PFSK-1 (cell line): ENCODE data around the gene MAP4.

Source experiments
- FOXP2 ChIP-seq: optimal IDR thresholded peaks from 2 replicates; pipeline ENCODE3; 2011; ENCODE audit warnings: borderline replicate concordance, control low read depth, inconsistent platforms; ENCODE audit not compliant: insufficient read depth; ENCODE audit errors: extremely low read length, extremely low read depth
- POLR2AphosphoS5 ChIP-seq: IDR thresholded peaks from 2 replicates; pipeline ENCODE4 v1.6.1; 2012; ENCODE audit warnings: low read depth, mild to moderate bottlenecking, control low read depth, low read length, moderate library complexity
- SIN3A ChIP-seq: IDR thresholded peaks from 2 replicates; pipeline ENCODE4 v1.6.1; 2012; ENCODE audit warnings: mild to moderate bottlenecking, low read length, moderate library complexity, borderline replicate concordance; ENCODE audit not compliant: insufficient read depth
- TAF1 ChIP-seq: IDR thresholded peaks from 2 replicates; pipeline ENCODE4 v1.6.1; 2012; ENCODE audit warnings: low read length, control low read depth, borderline replicate concordance; ENCODE audit not compliant: insufficient read depth
- TF ChIP-seq, protein P1 (sequence below), 2 experiments: IDR thresholded peaks; 2 replicates each; pipeline versions ENCODE4 v1.6.1 to v1.8.0; 2011 to 2012; ENCODE audit warnings: low read depth in 2 of 2, low read length in 2 of 2, control low read depth in 1 of 2, inconsistent platforms in 1 of 2, mild to moderate bottlenecking in 1 of 2, moderate library complexity in 1 of 2; ENCODE audit not compliant: insufficient read depth in 1 of 2

Gene MAP4

DNA sequence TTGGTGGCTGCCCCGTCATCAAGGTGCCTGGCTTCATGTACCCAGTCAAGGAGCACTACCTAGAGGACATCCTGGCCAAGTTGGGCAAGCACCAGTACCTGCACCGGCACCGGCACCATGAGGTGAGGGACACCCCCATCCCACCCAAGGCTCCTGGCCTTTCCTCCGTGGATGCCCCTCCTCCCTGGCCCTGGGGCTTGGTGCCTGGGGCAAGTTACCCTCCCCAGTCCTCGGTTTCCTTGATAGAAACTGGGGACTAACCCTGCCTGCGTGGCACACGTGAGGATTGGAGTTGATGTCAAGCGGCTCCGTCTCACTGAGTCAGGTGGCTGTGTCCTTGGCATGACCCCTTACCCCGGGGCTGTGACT lies 169.4 kb downstream of the MAP4 start:
- no peak for TF ChIP-seq SIN3A

DNA sequence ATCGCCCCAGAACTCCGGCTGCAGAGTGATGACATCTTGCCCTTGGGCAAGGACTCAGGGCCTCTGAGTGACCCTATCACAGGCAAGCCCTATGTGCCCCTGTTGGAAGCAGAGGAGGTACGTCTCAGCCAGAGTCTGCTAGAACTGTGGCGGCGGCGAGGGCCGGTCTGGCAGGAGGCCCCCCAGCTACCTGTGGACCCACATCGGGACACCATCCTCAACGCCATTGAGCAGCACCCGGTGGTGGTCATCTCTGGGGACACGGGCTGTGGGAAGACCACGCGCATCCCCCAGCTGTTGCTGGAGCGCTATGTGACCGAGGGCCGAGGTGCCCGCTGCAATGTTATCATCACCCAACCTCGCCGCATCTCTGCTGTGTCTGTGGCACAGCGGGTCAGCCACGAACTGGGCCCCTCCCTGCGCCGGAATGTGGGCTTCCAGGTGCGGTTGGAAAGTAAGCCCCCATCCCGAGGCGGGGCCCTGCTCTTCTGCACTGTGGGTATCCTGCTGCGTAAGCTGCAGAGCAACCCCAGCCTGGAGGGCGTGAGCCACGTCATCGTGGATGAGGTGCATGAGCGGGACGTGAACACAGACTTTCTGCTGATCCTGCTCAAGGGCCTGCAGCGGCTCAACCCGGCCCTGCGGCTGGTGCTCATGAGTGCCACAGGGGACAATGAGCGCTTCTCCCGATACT lies 169.9 kb downstream of the MAP4 start:
- TF ChIP-seq POLR2AphosphoS5 (no peak), SIN3A (no peak), FOXP2 (no peak), TAF1 (no peak)
- TF ChIP-seq, protein P1, sequence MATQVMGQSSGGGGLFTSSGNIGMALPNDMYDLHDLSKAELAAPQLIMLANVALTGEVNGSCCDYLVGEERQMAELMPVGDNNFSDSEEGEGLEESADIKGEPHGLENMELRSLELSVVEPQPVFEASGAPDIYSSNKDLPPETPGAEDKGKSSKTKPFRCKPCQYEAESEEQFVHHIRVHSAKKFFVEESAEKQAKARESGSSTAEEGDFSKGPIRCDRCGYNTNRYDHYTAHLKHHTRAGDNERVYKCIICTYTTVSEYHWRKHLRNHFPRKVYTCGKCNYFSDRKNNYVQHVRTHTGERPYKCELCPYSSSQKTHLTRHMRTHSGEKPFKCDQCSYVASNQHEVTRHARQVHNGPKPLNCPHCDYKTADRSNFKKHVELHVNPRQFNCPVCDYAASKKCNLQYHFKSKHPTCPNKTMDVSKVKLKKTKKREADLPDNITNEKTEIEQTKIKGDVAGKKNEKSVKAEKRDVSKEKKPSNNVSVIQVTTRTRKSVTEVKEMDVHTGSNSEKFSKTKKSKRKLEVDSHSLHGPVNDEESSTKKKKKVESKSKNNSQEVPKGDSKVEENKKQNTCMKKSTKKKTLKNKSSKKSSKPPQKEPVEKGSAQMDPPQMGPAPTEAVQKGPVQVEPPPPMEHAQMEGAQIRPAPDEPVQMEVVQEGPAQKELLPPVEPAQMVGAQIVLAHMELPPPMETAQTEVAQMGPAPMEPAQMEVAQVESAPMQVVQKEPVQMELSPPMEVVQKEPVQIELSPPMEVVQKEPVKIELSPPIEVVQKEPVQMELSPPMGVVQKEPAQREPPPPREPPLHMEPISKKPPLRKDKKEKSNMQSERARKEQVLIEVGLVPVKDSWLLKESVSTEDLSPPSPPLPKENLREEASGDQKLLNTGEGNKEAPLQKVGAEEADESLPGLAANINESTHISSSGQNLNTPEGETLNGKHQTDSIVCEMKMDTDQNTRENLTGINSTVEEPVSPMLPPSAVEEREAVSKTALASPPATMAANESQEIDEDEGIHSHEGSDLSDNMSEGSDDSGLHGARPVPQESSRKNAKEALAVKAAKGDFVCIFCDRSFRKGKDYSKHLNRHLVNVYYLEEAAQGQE (IDR thresholded peaks at IDR 0.05; ENCODE audit: insufficient read depth in 1 of 2, low read depth in 2 of 2, low read length in 2 of 2) = no peak

- TF ChIP-seq, protein P1 (IDR thresholded peaks at IDR 0.05; ENCODE audit: insufficient read depth in 1 of 2, low read depth in 2 of 2, low read length in 2 of 2) = no peak
Measured at GRCh38 chr3:47841786-47842349, 174.3 kb downstream of the MAP4 start.

DNA sequence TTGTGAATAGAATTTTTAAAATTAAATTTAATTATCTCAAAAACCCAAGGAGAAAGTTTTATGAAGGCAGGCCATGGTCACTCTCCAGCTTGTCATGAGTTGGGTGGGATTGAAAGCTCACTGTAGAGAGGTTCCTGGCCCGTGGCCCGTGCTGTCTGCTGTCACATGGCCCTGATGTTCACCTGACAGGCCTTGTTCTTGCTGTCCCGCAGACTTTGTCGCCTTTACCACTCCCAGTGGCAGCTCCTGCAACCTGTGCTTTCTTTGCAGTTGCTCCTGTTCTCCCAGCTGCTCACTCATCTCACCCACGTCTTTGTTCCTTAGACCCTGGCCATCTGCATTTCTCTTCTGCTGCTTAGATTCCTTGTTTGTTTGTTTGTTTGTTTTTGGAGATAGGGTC lies 177.7 kb downstream of the MAP4 start:
- TF ChIP-seq FOXP2 (no peak), SIN3A (no peak), TAF1 (no peak), POLR2AphosphoS5 (no peak)
- TF ChIP-seq, protein P1 (IDR thresholded peaks at IDR 0.05; ENCODE audit: insufficient read depth in 1 of 2, low read depth in 2 of 2, low read length in 2 of 2) = no peak

DNA sequence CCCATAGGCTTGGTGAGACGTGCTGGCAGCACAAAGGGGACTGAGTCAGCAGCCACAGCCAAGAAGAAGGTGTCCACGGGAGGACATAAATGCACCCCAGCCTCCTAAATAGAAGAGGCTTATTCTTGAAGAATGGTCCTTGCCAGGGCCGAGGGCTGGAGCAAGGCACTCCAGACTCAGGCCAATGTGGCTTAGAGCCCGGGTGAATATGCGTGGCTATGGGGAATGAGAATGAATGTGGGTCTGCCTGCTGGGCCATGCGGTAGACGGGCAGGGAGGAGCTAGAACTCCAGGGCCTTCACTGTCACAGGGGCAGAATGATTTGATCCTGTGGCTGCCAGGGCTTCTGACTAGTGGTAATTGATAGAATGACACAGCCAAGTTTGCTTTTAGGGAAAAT lies 179.2 kb downstream of the MAP4 start:
- TF ChIP-seq, protein P1 (IDR thresholded peaks at IDR 0.05; ENCODE audit: insufficient read depth in 1 of 2, low read depth in 2 of 2, low read length in 2 of 2) = no peak
- TF ChIP-seq FOXP2 (no peak), TAF1 (no peak), POLR2AphosphoS5 (no peak)
